Heart left ventricle (tissue), 16 donors: Measurements from ENCODE around the gene STON2. TPM values are rescaled to one million over a fixed set of nuclear protein-coding genes. Genes with fewer than 3 reads are reported as not detected.

ENCODE experiments used
- ATAC-seq, 4 donors: fragments of 200-7000 bp; cut with Tn5 transposase; one replicate each; pipeline ENCODE4 v1.9.1; 2020 to 2022; ENCODE audit warnings: moderate library complexity in 4 of 4, mild to moderate bottlenecking in 3 of 4, moderate number of reproducible peaks in 1 of 4
- DNase-seq, 5 donors: peaks; one replicate each; pipeline ENCODE4 v3.0.0-alpha.2; 2020
- H3K27ac ChIP-seq, 12 donors: fragments of 200-600 bp; sonication (generic) in 4 of 12; one replicate each; pipeline versions ENCODE4 v1.5.0 to v1.8.0; 2016 to 2022; ENCODE audit warnings: mild to moderate bottlenecking in 2 of 12
- H3K27me3 ChIP-seq, 9 donors: fragments of 200-600 bp; sonication (generic) in 2 of 9; one replicate each; pipeline versions ENCODE4 v1.5.1 to v1.8.0; 2016 to 2022; ENCODE audit warnings: mild to moderate bottlenecking in 3 of 9
- H3K36me3 ChIP-seq, 9 donors: fragments of 200-600 bp; sonication (generic) in 2 of 9; one replicate each; pipeline versions ENCODE4 v1.5.0 to v1.8.0; 2018 to 2022; ENCODE audit warnings: mild to moderate bottlenecking in 2 of 9
- H3K4me1 ChIP-seq, 12 donors: fragments of 200-600 bp; sonication (generic) in 4 of 12; one replicate each; pipeline versions ENCODE4 v1.5.0 to v1.8.0; 2016 to 2022; ENCODE audit warnings: mild to moderate bottlenecking in 3 of 12
- H3K4me3 ChIP-seq, 12 donors: fragments of 200-600 bp; sonication (generic) in 4 of 12; one replicate each; pipeline versions ENCODE4 v1.5.0 to v1.8.0; 2017 to 2022; ENCODE audit warnings: mild to moderate bottlenecking in 9 of 12, moderate library complexity in 4 of 12
- H3K9me3 ChIP-seq, 12 donors: fragments of 200-600 bp; sonication (generic) in 4 of 12; one replicate each; pipeline versions ENCODE4 v1.5.0 to v1.8.0; 2016 to 2022; ENCODE audit warnings: mild to moderate bottlenecking in 1 of 12
- CTCF ChIP-seq, 12 donors: fragments of 200-600 bp; sonication (generic) in 4 of 12; IDR thresholded peaks; one replicate each; pipeline versions ENCODE4 v1.5.0 to v1.8.0; 2018 to 2022; ENCODE audit warnings: antibody characterized with exemption in 12 of 12, mild to moderate bottlenecking in 5 of 12
- POLR2A ChIP-seq, 2 donors: fragments of 450-650 bp; IDR thresholded peaks; one replicate each; pipeline ENCODE4 v1.6.1; 2017; ENCODE audit warnings: antibody characterized with exemption in 2 of 2, mild to moderate bottlenecking in 2 of 2, moderate library complexity in 2 of 2
- WGBS, 4 donors: extraction: QIAGEN DNeasy Blood & Tissue Kit in 2 of 4; methylation state at CpG; one replicate each; pipeline versions ENCODE4 v1.1.5 to v1.1.7; 2013 to 2018; 5-methylcytosine and 5-hydroxymethylcytosine counted together
- intact Hi-C, 10 donors: fragments of 100-400 bp; cut with DNase I; formaldehyde crosslinking; loops; one replicate each; pipeline versions ENCODE4 v1.11.1 to v1.14.2; 2022
- polyA plus RNA-seq, 2 donors: library from polyadenylated mRNA; stranded (reverse); fragments of 200-250 nt; gene quantifications; one replicate each; pipeline ENCODE4 v1.2.3, GENCODE V29; 2013
- total RNA-seq, 9 donors: library from RNA; depleted of rRNA in 2 of 9; stranded (reverse); fragments of >200 nt in 2 of 9; fragmentation: NEBNext Ultra II Directional in 3 of 9; extraction: Animal tissue kit (Norgen Biotek cat#: 25700) in 3 of 9; gene quantifications; one replicate each; pipeline versions ENCODE4 v1.1.0 to v1.2.4, GENCODE V29; 2016 to 2023
- donor health status: ischemic (EF 13 %, LVEDD 7.1; RV severe dilation, severe dysfunction).
- donor health status: healthy with polysubstance abuse.
- donor health status: DM: no; HTN: yes; CAD: no.
- donor health status: DM: no; HTN: no; CAD: no.
- donor health status: ischemic (EF 25% LVEDD 6.9; RV normal size, moderate dysfunction).
- donor health status: ischemic (EF 25% LVEDD 5.7; RV mildly dilated, moderate dysfunction).
- donor health status: healthy.
- donor health status: DM: yes; HTN: yes; CAD: no.
- donor health status: ischemic (EF 35%, LVEDD 5.7; RV mildly dilated, moderate dysfunction).
- donor health status: nonischemic (EF 11% LVEDD 7.7; RV severe dilation, severe dysfunction).
- donor health status: DM: yes; HTN: yes; CAD: no.
- donor health status: PGD.
- donor health status: ischemic (EF 29% LVEDD 5.4; RV normal size, mild dysfunction).
- donor health status: nonischemic (EF 23%, LVEDD 6.1; RV moderate dilation, normal function).

The STON2 gene
- total and polyA plus RNA-seq, 11 donors: 0.28 to 27.5 (median 7.0) TPM

GRCh38 chr14:81269979-81270375, 130.1 kb downstream of the STON2 start:
- Histone ChIP-seq H3K27ac (no peak overlapping the region), H3K27me3 (peaks cover 0 to 8% (median 0%) of the 10 kb centered on the region in 9 donors), H3K4me1 (peaks cover 0 to 24% (median under 1%) of the 10 kb centered on the region in 12 donors), H3K9me3 (no peaks in the 10 kb centered on the region), H3K36me3 (peaks cover 0 to 9% (median 0%) of the 10 kb centered on the region in 9 donors), H3K4me3 (no peak overlapping the region)
- 57 to 79% (median 68%) methylated on average over 3 of the region's 3 CpGs for WGBS, 4 donors
- TF ChIP-seq CTCF (IDR thresholded peaks at IDR 0.05) (no peak), POLR2A (IDR thresholded peaks at IDR 0.05) (no peak)
- no peak for ATAC-seq
- no peak for DNase-seq
- intact Hi-C loops: loop anchor here in 9 of 10 donors (1.0 to 5.0 kb wide), 8 partner anchors 67 to 195 kb away; no protein-coding TSS in a partner anchor

GRCh38 chr14:81269100-81269978, 130.8 kb downstream of the STON2 start:
- ATAC-seq (peak in 3 of 4 donors; percentile 65 to 87 (median 69)), DNase-seq (no peak)
- Histone ChIP-seq H3K4me1 (peaks cover 0 to 18% (median 0%) of the 10 kb centered on the region in 12 donors), H3K27ac (no peak overlapping the region), H3K9me3 (no peaks in the 10 kb centered on the region), H3K27me3 (peaks cover 0 to 8% (median 0%) of the 10 kb centered on the region in 9 donors), H3K4me3 (no peak overlapping the region), H3K36me3 (peaks cover 0 to 9% (median 0%) of the 10 kb centered on the region in 9 donors)
- intact Hi-C loops: loop anchor here in 8 of 10 donors (1.0 to 5.0 kb wide), 7 partner anchors 183 to 195 kb away; no protein-coding TSS in a partner anchor
- WGBS, 4 donors: 39 to 44% (median 40%) methylated on average over 7 of the region's 7 CpGs
- TF ChIP-seq POLR2A (IDR thresholded peaks at IDR 0.05): no peak
- peak; percentile 54 to 83 (median 74) for TF ChIP-seq CTCF (IDR thresholded peaks at IDR 0.05)

GRCh38 chr14:81268016-81268416, 132.1 kb downstream of the STON2 start:
- Histone ChIP-seq H3K27me3 (peaks cover 0 to 8% (median 0%) of the 10 kb centered on the region in 9 donors), H3K4me1 (peaks cover 0 to 10% (median 0%) of the 10 kb centered on the region in 12 donors), H3K36me3 (peaks cover 0 to 9% (median 0%) of the 10 kb centered on the region in 9 donors), H3K9me3 (no peaks in the 10 kb centered on the region), H3K27ac (no peak overlapping the region), H3K4me3 (no peak overlapping the region)
- 18 to 28% (median 24%) methylated on average over 3 of the region's 3 CpGs for WGBS, 4 donors
- ATAC-seq (no peak), DNase-seq (no peak)
- TF ChIP-seq POLR2A (IDR thresholded peaks at IDR 0.05) (no peak), CTCF (IDR thresholded peaks at IDR 0.05) (no peak)
- intact Hi-C loops: loop anchor here in 6 of 10 donors (2.0 to 5.0 kb wide), 5 partner anchors 185 to 197 kb away; no protein-coding TSS in a partner anchor

- ATAC-seq (no peak), DNase-seq (no peak)
- TF ChIP-seq POLR2A (IDR thresholded peaks at IDR 0.05) (no peak), CTCF (IDR thresholded peaks at IDR 0.05) (no peak)
- peaks cover 0 to 9% (median 0%) of the 10 kb centered on the region in 9 donors for H3K36me3 ChIP-seq
- no peaks in the 10 kb centered on the region for H3K9me3 ChIP-seq
- H3K27me3 ChIP-seq: peaks cover 0 to 8% (median 0%) of the 10 kb centered on the region in 9 donors
- H3K27ac ChIP-seq: no peak overlapping the region
- 68 to 78% (median 74%) methylated on average over 3 of the region's 3 CpGs for WGBS, 4 donors
- no peak overlapping the region for H3K4me3 ChIP-seq
- intact Hi-C loops: loop anchor here in 3 of 10 donors (2.0 to 5.0 kb wide), 3 partner anchors 189 to 197 kb away; no protein-coding TSS in a partner anchor
- peaks cover 0 to 7% (median 0%) of the 10 kb centered on the region in 12 donors for H3K4me1 ChIP-seq
Observed at GRCh38 chr14:81265636-81266169, 134.4 kb downstream of the STON2 start.
